Brain microvascular endothelial cell (primary cell): ENCODE data around the gene SAG.

Source experiments
- DNase-seq: peaks from one replicate; pipeline ENCODE4 v3.0.0-alpha.2; 2020
- H3K27ac ChIP-seq: fragments of 250-450 bp; sonication (Bioruptor Pico); 2 replicates; pipeline ENCODE4 v1.5.1; 2020; ENCODE audit warnings: mild to moderate bottlenecking, moderate library complexity
- H3K27me3 ChIP-seq: fragments of 250-450 bp; sonication (Bioruptor Pico); replicated peaks from 2 replicates; pipeline ENCODE4 v1.5.1; 2020; ENCODE audit warnings: mild to moderate bottlenecking
- H3K36me3 ChIP-seq: fragments of 250-450 bp; sonication (Bioruptor Pico); replicated peaks from 2 replicates; pipeline ENCODE4 v1.5.1; 2020; ENCODE audit warnings: mild to moderate bottlenecking
- H3K4me3 ChIP-seq: 2 replicates; pipeline ENCODE4 v1.5.1; 2011; ENCODE audit warnings: low read depth, mild to moderate bottlenecking, control low read depth, low read length, moderate library complexity
- CTCF ChIP-seq: IDR thresholded peaks from 2 replicates; pipeline ENCODE4 v1.5.1; 2011; ENCODE audit warnings: low read depth, mild to moderate bottlenecking, moderate library complexity, low read length, control low read depth, inconsistent platforms; ENCODE audit errors: missing control alignments
- in situ Hi-C: cut with HindIII; loops from 2 replicates; pipeline ENCODE4 v1.10.0; 2017; ENCODE audit warnings: low sequenced_read_pairs, low pct_ligation_motif_present

SAG gene

GRCh38 chr2:233289648-233290047, 18.0 kb upstream of the SAG start:
- Histone ChIP-seq H3K36me3 (peaks cover 74% of the 10 kb centered on the region), H3K27ac (no peak overlapping the region), H3K27me3 (no peaks in the 10 kb centered on the region), H3K4me3 (no peak overlapping the region)
- TF ChIP-seq CTCF = no peak
- no peak for DNase-seq
- in situ Hi-C loops = no loop called here

GRCh38 chr2:233290051-233290845, 17.4 kb upstream of the SAG start:
- H3K36me3 ChIP-seq = peaks cover 71% of the 10 kb centered on the region

GRCh38 chr2:233295891-233296290, 11.7 kb upstream of the SAG start:
- no peak overlapping the region for H3K27ac ChIP-seq
- TF ChIP-seq CTCF = no peak
- in situ Hi-C loops = no loop called here
- no peaks in the 10 kb centered on the region for H3K27me3 ChIP-seq
- DNase-seq = no peak
- peaks cover 48% of the 10 kb centered on the region for H3K36me3 ChIP-seq
- no peak overlapping the region for H3K4me3 ChIP-seq

More at GRCh38 chr2:233290051-233290845, 17.4 kb upstream of the SAG start:
- Histone ChIP-seq H3K4me3 (no peak overlapping the region), H3K27ac (no peak overlapping the region), H3K27me3 (no peaks in the 10 kb centered on the region)
- no peak for DNase-seq
- no peak for TF ChIP-seq CTCF
- in situ Hi-C loops = no loop called here

GRCh38 chr2:233297076-233297475, 10.5 kb upstream of the SAG start:
- no peak for TF ChIP-seq CTCF
- no peak for DNase-seq
- H3K4me3 ChIP-seq = no peak overlapping the region
- in situ Hi-C loops = no loop called here
- H3K36me3 ChIP-seq = peaks cover 39% of the 10 kb centered on the region
- H3K27ac ChIP-seq = no peak overlapping the region
- H3K27me3 ChIP-seq = no peaks in the 10 kb centered on the region

GRCh38 chr2:233300401-233300800, 7.2 kb upstream of the SAG start:
- in situ Hi-C loops = no loop called here

More at GRCh38 chr2:233300401-233300800, 7.2 kb upstream of the SAG start:
- DNase-seq = no peak
- Histone ChIP-seq H3K36me3 (peaks cover 9% of the 10 kb centered on the region), H3K4me3 (no peak overlapping the region), H3K27ac (no peak overlapping the region), H3K27me3 (no peaks in the 10 kb centered on the region)
- TF ChIP-seq CTCF = no peak
